Esophagus squamous epithelium (tissue), 4 donors: ENCODE data around the gene RPA1.

Experiments used
- CTCF ChIP-seq, 6 experiments: fragments of 450-650 bp in 4 of 6; fragments of 200-600 bp in 2 of 6; sonication (generic) in 2 of 6; IDR thresholded peaks; one replicate each; pipeline ENCODE4 v1.5.1; 2016 to 2019; ENCODE audit warnings: antibody characterized with exemption in 6 of 6, mild to moderate bottlenecking in 4 of 6, moderate library complexity in 4 of 6
- POLR2A ChIP-seq, 4 donors: fragments of 450-650 bp; IDR thresholded peaks; one replicate each; pipeline ENCODE4 v1.6.1; 2017; ENCODE audit warnings: antibody characterized with exemption in 4 of 4, mild to moderate bottlenecking in 4 of 4, moderate library complexity in 3 of 4

- TF ChIP-seq CTCF (IDR thresholded peaks at IDR 0.05) (no peak), POLR2A (IDR thresholded peaks at IDR 0.05) (no peak)
Observed at GRCh38 chr17:1894753-1895339, 65.0 kb downstream of the RPA1 start.
